Activated naive CD8-positive, alpha-beta T cell (primary cell): ENCODE data around the gene BPIFB6.

Experiments
- H3K27ac Mint-ChIP-seq: one replicate; pipeline ENCODE4 v1.8.0; 2021; ENCODE audit warnings: mixed read lengths
- H3K27me3 Mint-ChIP-seq: one replicate; pipeline ENCODE4 v1.8.0; 2021; ENCODE audit warnings: mixed read lengths
- H3K36me3 Mint-ChIP-seq: one replicate; pipeline ENCODE4 v1.8.0; 2021; ENCODE audit warnings: mixed read lengths
- H3K4me1 Mint-ChIP-seq: one replicate; pipeline ENCODE4 v1.8.0; 2021; ENCODE audit warnings: low read depth, mixed read lengths
- H3K4me3 Mint-ChIP-seq: one replicate; pipeline ENCODE4 v1.8.0; 2021; ENCODE audit warnings: mild to moderate bottlenecking, mixed read lengths
- H3K9me3 Mint-ChIP-seq: one replicate; pipeline ENCODE4 v1.8.0; 2021; ENCODE audit warnings: low read depth, mixed read lengths

Gene BPIFB6

GRCh38 chr20:33031531-33031930, at the start of gene BPIFB6:
Gene BPIFB6 (plus strand): TSS chr20:33031648. CDS start chr20:33031648, 0 bp downstream.
- Mint-ChIP-seq H3K27ac (no peak within 1 kb of the TSS), H3K4me3 (no peak within 1 kb of the TSS), H3K4me1 (no peaks in the 10 kb centered on the region), H3K27me3 (no peaks in the 10 kb centered on the region), H3K9me3 (peaks cover 5% of the 10 kb centered on the region), H3K36me3 (no peaks in the 10 kb centered on the region)

- Mint-ChIP-seq H3K4me1 (peaks cover 19% of the 10 kb centered on the region), H3K27ac (no peak overlapping the region), H3K9me3 (no peaks in the 10 kb centered on the region)
Observed at GRCh38 chr20:32982617-32983458, 48.6 kb upstream of the BPIFB6 start.

GRCh38 chr20:32983459-32984112, 47.9 kb upstream of the BPIFB6 start:
- Mint-ChIP-seq H3K27me3 (no peaks in the 10 kb centered on the region), H3K4me3 (no peak overlapping the region), H3K36me3 (no peaks in the 10 kb centered on the region), H3K9me3 (no peaks in the 10 kb centered on the region), H3K27ac (peak overlapping the region; percentile 6), H3K4me1 (peaks cover 15% of the 10 kb centered on the region)

More at GRCh38 chr20:32982617-32983458, 48.6 kb upstream of the BPIFB6 start:
- H3K36me3 Mint-ChIP-seq, result no peaks in the 10 kb centered on the region
- H3K27me3 Mint-ChIP-seq, result no peaks in the 10 kb centered on the region
- H3K4me3 Mint-ChIP-seq, result no peak overlapping the region

- H3K27me3 Mint-ChIP-seq, result no peaks in the 10 kb centered on the region
- H3K36me3 Mint-ChIP-seq, result no peaks in the 10 kb centered on the region
- H3K27ac Mint-ChIP-seq, result no peak overlapping the region
- H3K9me3 Mint-ChIP-seq, result no peaks in the 10 kb centered on the region
- H3K4me3 Mint-ChIP-seq, result no peak overlapping the region
- H3K4me1 Mint-ChIP-seq, result peaks cover 11% of the 10 kb centered on the region
Observed at GRCh38 chr20:32984196-32984595, 47.3 kb upstream of the BPIFB6 start.

- no peaks in the 10 kb centered on the region for H3K27me3 Mint-ChIP-seq
- peaks cover 13% of the 10 kb centered on the region for H3K4me1 Mint-ChIP-seq
- no peak overlapping the region for H3K4me3 Mint-ChIP-seq
- no peaks in the 10 kb centered on the region for H3K9me3 Mint-ChIP-seq
- H3K27ac Mint-ChIP-seq, result no peak overlapping the region
- no peaks in the 10 kb centered on the region for H3K36me3 Mint-ChIP-seq
Observed at GRCh38 chr20:32984631-32985354, 46.7 kb upstream of the BPIFB6 start.

- Mint-ChIP-seq H3K4me1 (peaks cover 14% of the 10 kb centered on the region), H3K4me3 (no peak overlapping the region), H3K36me3 (no peaks in the 10 kb centered on the region), H3K9me3 (no peaks in the 10 kb centered on the region), H3K27me3 (no peaks in the 10 kb centered on the region), H3K27ac (no peak overlapping the region)
Observed at GRCh38 chr20:32985596-32985995, 45.9 kb upstream of the BPIFB6 start.

- no peaks in the 10 kb centered on the region for H3K27me3 Mint-ChIP-seq
- no peaks in the 10 kb centered on the region for H3K36me3 Mint-ChIP-seq
- H3K4me1 Mint-ChIP-seq, result peaks cover 17% of the 10 kb centered on the region
- H3K4me3 Mint-ChIP-seq, result no peak overlapping the region
- H3K9me3 Mint-ChIP-seq, result no peaks in the 10 kb centered on the region
- no peak overlapping the region for H3K27ac Mint-ChIP-seq
Observed at GRCh38 chr20:32986331-32986966, 45.0 kb upstream of the BPIFB6 start.

- no peaks in the 10 kb centered on the region for H3K9me3 Mint-ChIP-seq
- H3K27ac Mint-ChIP-seq, result no peak overlapping the region
- H3K27me3 Mint-ChIP-seq, result no peaks in the 10 kb centered on the region
- no peaks in the 10 kb centered on the region for H3K36me3 Mint-ChIP-seq
- peaks cover 25% of the 10 kb centered on the region for H3K4me1 Mint-ChIP-seq
- no peak overlapping the region for H3K4me3 Mint-ChIP-seq
Observed at GRCh38 chr20:32987044-32987825, 44.2 kb upstream of the BPIFB6 start.

- no peaks in the 10 kb centered on the region for H3K9me3 Mint-ChIP-seq
- H3K4me1 Mint-ChIP-seq, result peaks cover 29% of the 10 kb centered on the region
- H3K27ac Mint-ChIP-seq, result no peak overlapping the region
- H3K4me3 Mint-ChIP-seq, result no peak overlapping the region
- no peaks in the 10 kb centered on the region for H3K27me3 Mint-ChIP-seq
- no peaks in the 10 kb centered on the region for H3K36me3 Mint-ChIP-seq
Observed at GRCh38 chr20:32988008-32988407, 43.4 kb upstream of the BPIFB6 start.

- no peak overlapping the region for H3K27ac Mint-ChIP-seq
- no peaks in the 10 kb centered on the region for H3K27me3 Mint-ChIP-seq
- H3K36me3 Mint-ChIP-seq, result no peaks in the 10 kb centered on the region
- H3K4me3 Mint-ChIP-seq, result no peak overlapping the region
- peaks cover under 1% of the 10 kb centered on the region for H3K9me3 Mint-ChIP-seq
- H3K4me1 Mint-ChIP-seq, result peaks cover 40% of the 10 kb centered on the region
Observed at GRCh38 chr20:32989507-32990283, 41.8 kb upstream of the BPIFB6 start.

GRCh38 chr20:32990426-32990825, 41.0 kb upstream of the BPIFB6 start:
- H3K27ac Mint-ChIP-seq, result no peak overlapping the region
- H3K36me3 Mint-ChIP-seq, result peaks cover 3% of the 10 kb centered on the region
- no peak overlapping the region for H3K4me3 Mint-ChIP-seq
- H3K4me1 Mint-ChIP-seq, result peaks cover 40% of the 10 kb centered on the region
- no peaks in the 10 kb centered on the region for H3K27me3 Mint-ChIP-seq
- peaks cover 7% of the 10 kb centered on the region for H3K9me3 Mint-ChIP-seq

GRCh38 chr20:32991383-32991782, 40.1 kb upstream of the BPIFB6 start:
- H3K9me3 Mint-ChIP-seq, result peaks cover 7% of the 10 kb centered on the region
- H3K27ac Mint-ChIP-seq, result no peak overlapping the region
- H3K4me3 Mint-ChIP-seq, result peak overlapping the region; percentile 20
- H3K4me1 Mint-ChIP-seq, result peaks cover 40% of the 10 kb centered on the region
- no peaks in the 10 kb centered on the region for H3K27me3 Mint-ChIP-seq
- H3K36me3 Mint-ChIP-seq, result peaks cover 3% of the 10 kb centered on the region

GRCh38 chr20:32991792-32992641, 39.4 kb upstream of the BPIFB6 start:
- H3K27me3 Mint-ChIP-seq, result no peaks in the 10 kb centered on the region
- peaks cover 7% of the 10 kb centered on the region for H3K9me3 Mint-ChIP-seq
- H3K36me3 Mint-ChIP-seq, result peaks cover 3% of the 10 kb centered on the region
- H3K4me1 Mint-ChIP-seq, result peaks cover 43% of the 10 kb centered on the region
- no peak overlapping the region for H3K4me3 Mint-ChIP-seq
- peak overlapping the region; percentile 54 for H3K27ac Mint-ChIP-seq
